Central memory CD4-positive, alpha-beta T cell (primary cell): ENCODE measurements around the gene MICA.
A peak's percentile ranks its signal among the peaks of the same experiment; 100 is the strongest.
"Not testable (repeated sequence)": the region's sequence is repeated elsewhere in the genome, so short reads cannot be mapped to it uniquely, and the experiment has no call there.

Experiments used
- DNase-seq: peaks from one replicate; pipeline ENCODE4 v3.0.0; 2022

MICA gene

GRCh38 chr6:31383149-31383548, 20.2 kb upstream of the MICA start:
- no peak for DNase-seq

- DNase-seq, result no peak
Measured at GRCh38 chr6:31385041-31385440, 18.4 kb upstream of the MICA start.

- no peak for DNase-seq
Measured at GRCh38 chr6:31386099-31386498, 17.3 kb upstream of the MICA start.

- DNase-seq, result no peak
Measured at GRCh38 chr6:31386977-31387376, 16.4 kb upstream of the MICA start.

- DNase-seq, result not testable (repeated sequence)
Measured at GRCh38 chr6:31388916-31389801, 14.2 kb upstream of the MICA start.

- DNase-seq, result not testable (repeated sequence)
Measured at GRCh38 chr6:31389802-31390132, 13.6 kb upstream of the MICA start.

- DNase-seq, result no peak
Measured at GRCh38 chr6:31393932-31394331, 9.5 kb upstream of the MICA start.

GRCh38 chr6:31394381-31394780, 9.0 kb upstream of the MICA start:
- DNase-seq, result no peak

- no peak for DNase-seq
Measured at GRCh38 chr6:31395832-31396231, 7.6 kb upstream of the MICA start.

GRCh38 chr6:31396422-31397152, 6.8 kb upstream of the MICA start:
- DNase-seq, result peak; percentile 78

GRCh38 chr6:31397153-31397499, 6.3 kb upstream of the MICA start:
- not testable (repeated sequence) for DNase-seq

- no peak for DNase-seq
Measured at GRCh38 chr6:31397901-31398525, 5.4 kb upstream of the MICA start.

GRCh38 chr6:31399589-31400466, 3.6 kb upstream of the MICA start:
- peak; percentile 51 for DNase-seq

GRCh38 chr6:31400467-31401289, 2.7 kb upstream of the MICA start:
- DNase-seq, result peak; percentile 66

GRCh38 chr6:31401403-31401802, 2.0 kb upstream of the MICA start:
- peak; percentile 16 for DNase-seq

- peak; percentile 40 for DNase-seq
Measured at GRCh38 chr6:31402324-31403282, 792 bp upstream of the MICA start.

GRCh38 chr6:31404061-31404364, 618 bp downstream of the MICA start:
- DNase-seq, result not testable (repeated sequence)

GRCh38 chr6:31405996-31406395, 2.6 kb downstream of the MICA start:
- no peak for DNase-seq

- DNase-seq, result no peak
Measured at GRCh38 chr6:31407699-31408098, 4.3 kb downstream of the MICA start.

GRCh38 chr6:31412506-31412905, 9.1 kb downstream of the MICA start:
- no peak for DNase-seq
